Endothelial cell of umbilical vein (primary cell): ENCODE results near the gene DAZAP1. TPM values are rescaled to one million over a fixed set of nuclear protein-coding genes. Genes with fewer than 3 reads are reported as not detected.

Source experiments
- BruUV-seq: library from RNA; stranded (reverse); fragments of 400-500 nt; replicated peaks from 2 replicates; lab custom pipeline; 2021; lab: Mats Ljungman, UMichigan
- CTCF ChIA-PET: fragments of 300-600, 350-600 bp; sonication (Branson Sonifier 250); formaldehyde crosslinking; loops from one replicate; lab custom pipeline; 2021; ENCODE audit warnings: antibody characterized with exemption, inconsistent platforms; lab: Charles Lee
- POLR2A ChIA-PET: fragments of 300-600, 350-600 bp; sonication (Branson Sonifier 250); formaldehyde crosslinking; loops from one replicate; lab custom pipeline; 2021; ENCODE audit warnings: antibody characterized with exemption, inconsistent platforms; lab: Charles Lee
- DNase-seq: peaks from one replicate; pipeline ENCODE4 v3.0.0-alpha.2; 2011; ENCODE audit warnings: low read depth, low spot score
- FAIRE-seq: peaks from 2 replicates; lab custom pipeline; 2011; peaks lifted over from hg19 to GRCh38; lab: Jason Lieb, UNC
- H2AFZ ChIP-seq: 2 replicates; pipeline ENCODE4 v1.6.0; 2012; ENCODE audit warnings: low read depth, low read length, control low read depth, inconsistent platforms
- H3K27ac ChIP-seq: 2 replicates; pipeline ENCODE4 v1.5.1; 2011; ENCODE audit warnings: low read depth, mild to moderate bottlenecking, control low read depth, low read length, moderate library complexity; ENCODE audit not compliant: insufficient read depth
- H3K27me3 ChIP-seq, 2 experiments: 2 replicates each; pipeline versions ENCODE4 v1.6.0 to v1.6.1; 2011; ENCODE audit warnings: low read length in 2 of 2, mixed read lengths in 1 of 2; ENCODE audit not compliant: control insufficient read depth in 2 of 2, insufficient read depth in 2 of 2
- H3K36me3 ChIP-seq, 2 experiments: 2 replicates in 1 of 2; 3 replicates in 1 of 2; pipeline ENCODE4 v1.5.1; 2011; ENCODE audit warnings: low read length in 2 of 2, mild to moderate bottlenecking in 1 of 2, moderate library complexity in 1 of 2; ENCODE audit not compliant: control insufficient read depth in 2 of 2, insufficient read depth in 2 of 2; ENCODE audit errors: extremely low read depth in 1 of 2
- H3K4me1 ChIP-seq: 3 replicates; pipeline ENCODE4 v1.5.1; 2011; ENCODE audit warnings: mild to moderate bottlenecking, low read length; ENCODE audit not compliant: control insufficient read depth, insufficient read depth; ENCODE audit errors: extremely low read depth
- H3K4me2 ChIP-seq: 2 replicates; pipeline ENCODE4 v1.6.1; 2011; ENCODE audit warnings: low read length, control low read depth, mixed read lengths; ENCODE audit not compliant: insufficient read depth
- H3K4me3 ChIP-seq, 3 experiments: fragments of 200-600 bp in 1 of 3; sonication (generic), shearing (Covaris generic) in 1 of 3; replicated peaks in 1 of 3; 2 replicates each; pipeline ENCODE4 v1.5.1; 2011 to 2016; ENCODE audit warnings: control low read depth in 3 of 3, low read length in 3 of 3, mild to moderate bottlenecking in 2 of 3, inconsistent platforms in 1 of 3, low read depth in 1 of 3, moderate library complexity in 1 of 3; ENCODE audit not compliant: insufficient read depth in 1 of 3
- H3K79me2 ChIP-seq: 2 replicates; pipeline ENCODE4 v1.6.0; 2012; ENCODE audit warnings: low read length, inconsistent platforms; ENCODE audit not compliant: control insufficient read depth, insufficient read depth
- H3K9ac ChIP-seq: replicated peaks from 2 replicates; pipeline ENCODE3; 2011; ENCODE audit warnings: low read length, control low read depth; ENCODE audit not compliant: insufficient read depth; ENCODE audit errors: extremely low read depth
- H3K9me1 ChIP-seq: replicated peaks from 3 replicates; pipeline ENCODE4 v1.6.0; 2011; ENCODE audit warnings: mild to moderate bottlenecking, low read length; ENCODE audit not compliant: control insufficient read depth, insufficient read depth; ENCODE audit errors: extremely low read depth
- H3K9me3 ChIP-seq: replicated peaks from 2 replicates; pipeline ENCODE4 v1.5.1; 2012; ENCODE audit warnings: low read length, inconsistent platforms; ENCODE audit not compliant: control insufficient read depth, insufficient read depth
- H4K20me1 ChIP-seq: replicated peaks from 2 replicates; pipeline ENCODE3; 2011; ENCODE audit warnings: mild to moderate bottlenecking, low read length; ENCODE audit not compliant: control insufficient read depth, insufficient read depth; ENCODE audit errors: extremely low read depth
- CTCF ChIP-seq, 2 donors: IDR thresholded peaks; 1 replicate in 1 of 2; 2 replicates in 1 of 2; pipeline ENCODE4 v1.5.1; 2011; ENCODE audit warnings: low read length in 2 of 2, mild to moderate bottlenecking in 2 of 2, moderate library complexity in 2 of 2, control low read depth in 1 of 2, inconsistent platforms in 1 of 2, low read depth in 1 of 2; ENCODE audit not compliant: insufficient read depth in 1 of 2; ENCODE audit errors: extremely low read depth in 1 of 2
- EZH2 ChIP-seq: IDR thresholded peaks from 2 replicates; pipeline ENCODE4 v1.6.1; 2012; ENCODE audit warnings: borderline replicate concordance, low read depth, mild to moderate bottlenecking, moderate library complexity, low read length, inconsistent platforms; ENCODE audit not compliant: severe bottlenecking
- FOS ChIP-seq: IDR thresholded peaks from 2 replicates; pipeline ENCODE4 v1.6.1; 2011; ENCODE audit warnings: mild to moderate bottlenecking, low read length, moderate library complexity, borderline replicate concordance; ENCODE audit not compliant: insufficient read depth
- GATA2 ChIP-seq: IDR thresholded peaks from 2 replicates; pipeline ENCODE4 v1.7.0; 2011; ENCODE audit warnings: low read depth, mild to moderate bottlenecking, moderate library complexity, mixed read lengths, low read length; ENCODE audit not compliant: insufficient read length, insufficient read depth
- JUN ChIP-seq: IDR thresholded peaks from 2 replicates; pipeline ENCODE4 v1.6.1; 2011; ENCODE audit warnings: borderline replicate concordance, low read depth; ENCODE audit not compliant: insufficient read length, insufficient read depth
- MAX ChIP-seq: IDR thresholded peaks from 2 replicates; pipeline ENCODE4 v1.6.1; 2011; ENCODE audit not compliant: insufficient read depth, insufficient read length
- MYC ChIP-seq: IDR thresholded peaks from one replicate; pipeline ENCODE4 v1.6.1; 2011; ENCODE audit warnings: mild to moderate bottlenecking, low read depth, low read length
- POLR2A ChIP-seq: IDR thresholded peaks from 2 replicates; pipeline ENCODE4 v1.6.1; 2012; ENCODE audit warnings: low read depth, mild to moderate bottlenecking, control low read depth, low read length
- POLR2AphosphoS5 ChIP-seq: IDR thresholded peaks from 2 replicates; pipeline ENCODE4 v1.6.1; 2012; ENCODE audit warnings: low read depth, mild to moderate bottlenecking, control low read depth, low read length, moderate library complexity; ENCODE audit not compliant: insufficient read depth
- dilution Hi-C: fragments of 300-500 bp; cut with MboI; formaldehyde crosslinking; loops from one replicate; pipeline ENCODE4 v1.15.0; 2019; ENCODE audit warnings: low sequenced_read_pairs; ENCODE audit not compliant: extremely low pct_ligation_motif_present
- intact Hi-C: fragments of 100-400 bp; cut with micrococcal nuclease; formaldehyde crosslinking; loops from one replicate; pipeline ENCODE4 v1.10.0; 2022
- polyA plus RNA-seq, 4 experiments: library from polyadenylated mRNA; depleted of rRNA in 3 of 4; stranded (reverse) in 3 of 4; unstranded in 1 of 4; fragments of >200 nt; gene quantifications; 2 replicates each; pipeline versions ENCODE4 v1.2.1 to v1.2.3, GENCODE V29; 2011 to 2012; ENCODE audit warnings: missing spikeins in 1 of 4
- total RNA-seq: library from RNA; stranded (reverse); gene quantifications from 2 replicates; pipeline ENCODE4 v1.2.3, GENCODE V29; 2021

The DAZAP1 gene
- total and polyA plus RNA-seq, 2 donors (not counting 3 experiments of a cell fraction or from before 2014, with no cell fraction given) = 50.1 to 187 TPM

GRCh38 chr19:1433119-1434039, 26.0 kb downstream of the DAZAP1 start:
- H3K9ac ChIP-seq = no peak overlapping the region
- no peaks in the 10 kb centered on the region for H3K27me3 ChIP-seq
- H3K4me1 ChIP-seq = no peaks in the 10 kb centered on the region
- no peak for TF ChIP-seq POLR2AphosphoS5
- TF ChIP-seq EZH2 = no peak
- TF ChIP-seq MYC = no peak
- no peak for TF ChIP-seq POLR2A
- no peak for TF ChIP-seq JUN
- TF ChIP-seq MAX = no peak
- no peak for TF ChIP-seq FOS
- no peak for TF ChIP-seq GATA2
- TF ChIP-seq CTCF (IDR thresholded peaks at IDR 0.05; ENCODE audit: extremely low read depth in 1 of 2, insufficient read depth in 1 of 2, low read depth in 1 of 2, low read length in 2 of 2) = no peak
- H3K4me3 ChIP-seq = no peak overlapping the region
- FAIRE-seq (no peak), DNase-seq (no peak)
- H2AFZ ChIP-seq = no peak overlapping the region
- dilution Hi-C loops (no loop called here), intact Hi-C loops (no loop called here)
- peaks cover 2 to 50% of the 10 kb centered on the region in 2 experiments for H3K36me3 ChIP-seq
- H3K9me3 ChIP-seq = no peaks in the 10 kb centered on the region
- peaks cover 2% of the 10 kb centered on the region for H3K79me2 ChIP-seq
- no peaks in the 10 kb centered on the region for H3K9me1 ChIP-seq
- H4K20me1 ChIP-seq = no peaks in the 10 kb centered on the region
- CTCF ChIA-PET = no interaction called here
- no peak overlapping the region for H3K27ac ChIP-seq
- POLR2A ChIA-PET = no interaction called here
- H3K4me2 ChIP-seq = no peak overlapping the region
- no TSS peak for BruUV-seq
